Keratinocyte (primary cell): ENCODE results near the gene ATF3. TPM values are rescaled to one million over a fixed set of nuclear protein-coding genes. Genes with fewer than 3 reads are reported as not detected.

Experiments
- DNase-seq: peaks from one replicate; pipeline ENCODE4 v3.0.0-alpha.2; 2011; ENCODE audit warnings: low read depth, missing footprints, low spot score
- FAIRE-seq: peaks from 2 replicates; lab custom pipeline; 2011; peaks lifted over from hg19 to GRCh38; lab: Jason Lieb, UNC
- H2AFZ ChIP-seq: 2 replicates; pipeline ENCODE4 v1.6.0; 2012; ENCODE audit warnings: low read length, control low read depth, inconsistent platforms; ENCODE audit not compliant: control insufficient read depth
- H3K27ac ChIP-seq: 2 replicates; pipeline ENCODE4 v1.5.1; 2011; ENCODE audit warnings: low read length; ENCODE audit not compliant: control insufficient read depth, insufficient read depth
- H3K27me3 ChIP-seq: 3 replicates; pipeline ENCODE4 v1.6.0; 2011; ENCODE audit warnings: low read length; ENCODE audit not compliant: control insufficient read depth, insufficient read depth; ENCODE audit errors: extremely low read depth
- H3K36me3 ChIP-seq, 2 experiments: 2 replicates in 1 of 2; 3 replicates in 1 of 2; pipeline ENCODE4 v1.5.1; 2011; ENCODE audit warnings: low read length in 2 of 2, mild to moderate bottlenecking in 1 of 2; ENCODE audit not compliant: control insufficient read depth in 2 of 2, insufficient read depth in 2 of 2; ENCODE audit errors: extremely low read depth in 1 of 2
- H3K4me1 ChIP-seq: 3 replicates; pipeline ENCODE4 v1.5.1; 2011; ENCODE audit warnings: low read length; ENCODE audit not compliant: control insufficient read depth, insufficient read depth; ENCODE audit errors: extremely low read depth
- H3K4me2 ChIP-seq: 3 replicates; pipeline ENCODE4 v1.6.0; 2011; ENCODE audit warnings: low read depth, low read length; ENCODE audit not compliant: control insufficient read depth, insufficient read depth; ENCODE audit errors: extremely low read depth
- H3K4me3 ChIP-seq, 3 experiments: fragments of 200-600 bp in 1 of 3; sonication (generic) in 1 of 3; 2 replicates in 2 of 3; 3 replicates in 1 of 3; pipeline ENCODE4 v1.5.1; 2011 to 2016; ENCODE audit warnings: low read length in 3 of 3, mild to moderate bottlenecking in 3 of 3, control low read depth in 2 of 3, inconsistent platforms in 1 of 3, low read depth in 1 of 3, mixed read lengths in 1 of 3, mixed run types in 1 of 3, moderate library complexity in 1 of 3; ENCODE audit not compliant: control insufficient read depth in 2 of 3, insufficient read depth in 2 of 3; ENCODE audit errors: extremely low read depth in 1 of 3
- H3K79me2 ChIP-seq: 2 replicates; pipeline ENCODE4 v1.6.0; 2012; ENCODE audit warnings: low read length; ENCODE audit not compliant: control insufficient read depth, insufficient read depth
- H3K9ac ChIP-seq: 3 replicates; pipeline ENCODE4 v1.6.0; 2011; ENCODE audit warnings: low read length; ENCODE audit not compliant: control insufficient read depth, insufficient read depth; ENCODE audit errors: extremely low read depth
- H3K9me1 ChIP-seq: 3 replicates; pipeline ENCODE4 v1.6.0; 2011; ENCODE audit warnings: low read length; ENCODE audit not compliant: control insufficient read depth, insufficient read depth; ENCODE audit errors: extremely low read depth
- H3K9me3 ChIP-seq: 2 replicates; pipeline ENCODE4 v1.5.1; 2012; ENCODE audit warnings: low read depth, low read length; ENCODE audit not compliant: control insufficient read depth
- H4K20me1 ChIP-seq: 3 replicates; pipeline ENCODE4 v1.6.0; 2011; ENCODE audit warnings: low read length; ENCODE audit not compliant: control insufficient read depth, insufficient read depth; ENCODE audit errors: extremely low read depth
- CTCF ChIP-seq, 3 experiments: IDR thresholded peaks in 1 of 3; conservative IDR thresholded peaks in 1 of 3; optimal IDR thresholded peaks in 1 of 3; 2 replicates in 2 of 3; 3 replicates in 1 of 3; pipeline versions ENCODE3 to v1.5.1; 2011; ENCODE audit warnings: low read length in 3 of 3, mild to moderate bottlenecking in 3 of 3, moderate library complexity in 2 of 3, control low read depth in 1 of 3, inconsistent platforms in 1 of 3; ENCODE audit not compliant: insufficient read depth in 2 of 3; ENCODE audit errors: extremely low read depth in 1 of 3
- EZH2 ChIP-seq: IDR thresholded peaks from one replicate; pipeline ENCODE4 v1.6.1; 2012; ENCODE audit warnings: inconsistent platforms, mild to moderate bottlenecking, low read length, moderate library complexity
- dilution Hi-C: fragments of 300-500 bp; cut with MboI; formaldehyde crosslinking; loops from one replicate; pipeline ENCODE4 v1.7.0; 2020; ENCODE audit warnings: low sequenced_read_pairs; ENCODE audit not compliant: extremely low pct_ligation_motif_present
- polyA plus RNA-seq, 5 experiments: library from polyadenylated mRNA; depleted of rRNA in 3 of 5; stranded (reverse) in 3 of 5; stranded (forward) in 1 of 5; unstranded in 1 of 5; fragments of >200 nt; gene quantifications; 1 replicate in 1 of 5; 2 replicates in 3 of 5; 3 replicates in 1 of 5; pipeline versions ENCODE4 v1.2.1 to v1.2.3, GENCODE V29; 2011 to 2012; ENCODE audit warnings: missing spikeins in 2 of 5, low read depth in 1 of 5, low replicate concordance in 1 of 5

The ATF3 gene
- polyA plus RNA-seq, 1 donor (not counting 4 experiments of a cell fraction or from before 2014, with no cell fraction given), result 45.1 TPM

- dilution Hi-C loops, result no loop called here
- Histone ChIP-seq H3K4me3 (no peak overlapping the region), H3K4me2 (no peak overlapping the region), H3K36me3 (no peaks in the 10 kb centered on the region), H3K27ac (no peak overlapping the region), H3K9ac (no peak overlapping the region), H3K9me1 (no peaks in the 10 kb centered on the region), H4K20me1 (no peaks in the 10 kb centered on the region), H3K79me2 (no peaks in the 10 kb centered on the region), H3K4me1 (peaks cover 11% of the 10 kb centered on the region), H3K9me3 (no peaks in the 10 kb centered on the region), H2AFZ (no peak overlapping the region), H3K27me3 (peaks cover 7% of the 10 kb centered on the region)
- FAIRE-seq (no peak), DNase-seq (no peak)
- TF ChIP-seq CTCF (optimal IDR thresholded peaks at IDR 0.05 in 1 of 3, IDR thresholded peaks at IDR 0.05 in 1 of 3, conservative IDR thresholded peaks at IDR 0.05 in 1 of 3; ENCODE audit: extremely low read depth in 1 of 3, insufficient read depth in 2 of 3, low read length in 3 of 3) (no peak), EZH2 (no peak)
These were observed 24.6 kb downstream of the ATF3 start for GRCh38 chr1:212633161-212633560.

GRCh38 chr1:212634252-212634651, 25.7 kb downstream of the ATF3 start:
- Histone ChIP-seq H3K27ac (no peak overlapping the region), H3K36me3 (no peaks in the 10 kb centered on the region), H3K27me3 (peaks cover 17% of the 10 kb centered on the region), H3K4me1 (peaks cover 11% of the 10 kb centered on the region), H3K9me3 (no peaks in the 10 kb centered on the region), H2AFZ (no peak overlapping the region), H3K4me3 (no peak overlapping the region), H3K9me1 (no peaks in the 10 kb centered on the region), H3K4me2 (no peak overlapping the region), H4K20me1 (no peaks in the 10 kb centered on the region), H3K9ac (no peak overlapping the region), H3K79me2 (no peaks in the 10 kb centered on the region)
- no peak for TF ChIP-seq CTCF (optimal IDR thresholded peaks at IDR 0.05 in 1 of 3, IDR thresholded peaks at IDR 0.05 in 1 of 3, conservative IDR thresholded peaks at IDR 0.05 in 1 of 3; ENCODE audit: extremely low read depth in 1 of 3, insufficient read depth in 2 of 3, low read length in 3 of 3)
- TF ChIP-seq EZH2, result no peak
- FAIRE-seq (no peak), DNase-seq (no peak)
- dilution Hi-C loops, result no loop called here
